Upper lobe of left lung (tissue), 4 donors: Measurements from ENCODE around the gene MTHFD2.

Experiments
- EP300 ChIP-seq, 4 donors: sonication (generic); formaldehyde crosslinking; IDR thresholded peaks; one replicate each; pipeline ENCODE4 v1.5.1; 2017; ENCODE audit warnings: antibody characterized with exemption in 4 of 4, control low read depth in 2 of 4
- POLR2A ChIP-seq, 4 donors: fragments of 450-650 bp; IDR thresholded peaks; one replicate each; pipeline ENCODE4 v1.5.1; 2016 to 2017; ENCODE audit warnings: antibody characterized with exemption in 4 of 4, mild to moderate bottlenecking in 2 of 4
- POLR2AphosphoS5 ChIP-seq, 2 donors: sonication (generic); formaldehyde crosslinking; IDR thresholded peaks; one replicate each; pipeline ENCODE4 v1.5.1; 2017; ENCODE audit warnings: antibody characterized with exemption in 2 of 2
- TF ChIP-seq, protein P1 (sequence below), 6 experiments: fragments of 450-650 bp in 4 of 6; fragments of 200-600 bp in 2 of 6; sonication (generic) in 2 of 6; IDR thresholded peaks; one replicate each; pipeline ENCODE4 v1.5.1; 2016 to 2019; ENCODE audit warnings: antibody characterized with exemption in 6 of 6

DNA sequence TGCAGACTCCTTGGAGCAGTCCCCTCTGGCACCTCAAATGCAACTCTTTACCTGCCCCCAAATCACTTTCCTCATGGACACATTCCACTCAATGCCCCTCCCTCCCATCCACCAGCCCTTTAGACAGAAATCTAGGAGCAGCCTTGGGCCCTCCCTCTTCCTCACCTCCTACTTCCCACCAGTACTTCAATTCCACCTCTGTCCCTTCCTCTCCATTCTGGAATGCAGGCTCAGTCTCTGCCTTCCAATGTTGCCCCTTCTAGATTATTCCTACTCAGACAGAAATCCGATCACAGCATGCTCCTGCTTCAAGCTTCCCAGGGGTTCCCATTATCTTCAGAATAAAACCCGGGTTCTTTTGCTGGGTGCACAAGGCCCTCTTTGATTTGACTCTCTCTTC lies 62.1 kb downstream of the MTHFD2 start:
- TF ChIP-seq, protein P1, sequence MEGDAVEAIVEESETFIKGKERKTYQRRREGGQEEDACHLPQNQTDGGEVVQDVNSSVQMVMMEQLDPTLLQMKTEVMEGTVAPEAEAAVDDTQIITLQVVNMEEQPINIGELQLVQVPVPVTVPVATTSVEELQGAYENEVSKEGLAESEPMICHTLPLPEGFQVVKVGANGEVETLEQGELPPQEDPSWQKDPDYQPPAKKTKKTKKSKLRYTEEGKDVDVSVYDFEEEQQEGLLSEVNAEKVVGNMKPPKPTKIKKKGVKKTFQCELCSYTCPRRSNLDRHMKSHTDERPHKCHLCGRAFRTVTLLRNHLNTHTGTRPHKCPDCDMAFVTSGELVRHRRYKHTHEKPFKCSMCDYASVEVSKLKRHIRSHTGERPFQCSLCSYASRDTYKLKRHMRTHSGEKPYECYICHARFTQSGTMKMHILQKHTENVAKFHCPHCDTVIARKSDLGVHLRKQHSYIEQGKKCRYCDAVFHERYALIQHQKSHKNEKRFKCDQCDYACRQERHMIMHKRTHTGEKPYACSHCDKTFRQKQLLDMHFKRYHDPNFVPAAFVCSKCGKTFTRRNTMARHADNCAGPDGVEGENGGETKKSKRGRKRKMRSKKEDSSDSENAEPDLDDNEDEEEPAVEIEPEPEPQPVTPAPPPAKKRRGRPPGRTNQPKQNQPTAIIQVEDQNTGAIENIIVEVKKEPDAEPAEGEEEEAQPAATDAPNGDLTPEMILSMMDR (IDR thresholded peaks at IDR 0.05): no peak
- TF ChIP-seq POLR2A (IDR thresholded peaks at IDR 0.05) (no peak), EP300 (IDR thresholded peaks at IDR 0.05) (no peak), POLR2AphosphoS5 (IDR thresholded peaks at IDR 0.05) (no peak)
